AG04450 (cell line): ENCODE measurements around the gene OGFOD3. TPM values are rescaled to one million over a fixed set of nuclear protein-coding genes. Genes with fewer than 3 reads are reported as not detected.

Experiments
- CTCF ChIA-PET: fragments of 300-600, 350-600 bp; formaldehyde crosslinking; extraction: SDS; loops from one replicate; lab custom pipeline; 2022; ENCODE audit warnings: antibody characterized with exemption, inconsistent platforms; lab: Charles Lee
- POLR2A ChIA-PET: fragments of 350-600 bp; formaldehyde crosslinking; extraction: SDS; loops from one replicate; lab custom pipeline; 2021; ENCODE audit warnings: antibody characterized with exemption, inconsistent platforms; lab: Yijun Ruan, JAX
- DNase-seq: peaks from one replicate; pipeline ENCODE4 v3.0.0-alpha.2; 2011; ENCODE audit warnings: low read depth, low spot score
- H3K27ac ChIP-seq: one replicate; pipeline ENCODE4 v1.5.1; 2012; ENCODE audit warnings: low read depth, low read length, control low read depth
- H3K27me3 ChIP-seq: one replicate; pipeline ENCODE4 v1.6.0; 2012; ENCODE audit warnings: low read length; ENCODE audit not compliant: control insufficient read depth, insufficient read depth
- H3K4me3 ChIP-seq: 2 replicates; pipeline ENCODE4 v1.5.1; 2011; ENCODE audit warnings: mild to moderate bottlenecking, low read depth, low read length, control low read depth
- H3K9me3 ChIP-seq: 2 replicates; pipeline ENCODE4 v1.5.1; 2012; ENCODE audit warnings: low read length; ENCODE audit not compliant: control insufficient read depth, insufficient read depth
- polyA plus RNA-seq: library from polyadenylated mRNA; depleted of rRNA; stranded (reverse); fragments of >200 nt; gene quantifications from 2 replicates; pipeline ENCODE4 v1.2.3, GENCODE V29; 2011
- TF ChIP-seq, protein P1 (sequence below): IDR thresholded peaks from 2 replicates; pipeline ENCODE4 v1.5.1; 2011; ENCODE audit warnings: low read depth, low read length, control low read depth, inconsistent platforms

The OGFOD3 gene
- polyA plus RNA-seq, 1 experiment, result 22.8 TPM

DNA sequence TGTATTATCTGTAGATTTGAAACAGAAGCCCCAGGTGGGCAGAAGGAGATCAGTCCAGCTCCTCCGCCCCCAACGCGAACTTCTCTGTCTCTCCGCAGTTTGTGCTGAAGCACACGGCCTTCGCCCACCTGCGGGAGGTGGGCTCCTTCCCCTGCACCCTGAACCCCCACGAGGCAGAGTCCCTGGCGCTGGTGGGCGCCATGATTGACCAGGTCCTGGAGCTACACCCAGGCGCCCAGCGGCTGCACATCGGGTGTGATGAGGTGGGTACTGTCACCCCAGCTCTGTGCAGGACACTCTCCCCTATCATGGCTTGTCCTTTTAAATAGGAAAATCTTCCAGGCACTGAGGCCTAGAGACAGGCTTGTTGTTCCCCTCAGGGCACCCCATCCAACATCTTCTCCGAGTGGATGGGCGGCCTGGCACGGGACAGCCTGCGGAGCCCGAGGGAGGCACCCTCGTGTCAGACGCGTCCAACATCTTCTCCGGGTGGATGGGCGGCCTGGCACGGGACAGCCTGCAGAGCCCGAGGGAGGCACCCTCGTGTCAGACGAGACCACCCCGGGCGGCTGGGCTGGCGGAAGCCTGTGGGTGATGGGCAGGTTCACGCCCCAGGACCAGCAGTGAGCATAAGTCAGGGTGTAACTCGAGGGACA lies 15.3 kb upstream of the OGFOD3 start:
- no peaks in the 10 kb centered on the region for H3K27me3 ChIP-seq
- ChIA-PET POLR2A (no interaction called here), CTCF (no interaction called here)
- DNase-seq, result no peak
- no peaks in the 10 kb centered on the region; the same call in 1 of the 2 replicates for H3K9me3 ChIP-seq
- TF ChIP-seq, protein P1, sequence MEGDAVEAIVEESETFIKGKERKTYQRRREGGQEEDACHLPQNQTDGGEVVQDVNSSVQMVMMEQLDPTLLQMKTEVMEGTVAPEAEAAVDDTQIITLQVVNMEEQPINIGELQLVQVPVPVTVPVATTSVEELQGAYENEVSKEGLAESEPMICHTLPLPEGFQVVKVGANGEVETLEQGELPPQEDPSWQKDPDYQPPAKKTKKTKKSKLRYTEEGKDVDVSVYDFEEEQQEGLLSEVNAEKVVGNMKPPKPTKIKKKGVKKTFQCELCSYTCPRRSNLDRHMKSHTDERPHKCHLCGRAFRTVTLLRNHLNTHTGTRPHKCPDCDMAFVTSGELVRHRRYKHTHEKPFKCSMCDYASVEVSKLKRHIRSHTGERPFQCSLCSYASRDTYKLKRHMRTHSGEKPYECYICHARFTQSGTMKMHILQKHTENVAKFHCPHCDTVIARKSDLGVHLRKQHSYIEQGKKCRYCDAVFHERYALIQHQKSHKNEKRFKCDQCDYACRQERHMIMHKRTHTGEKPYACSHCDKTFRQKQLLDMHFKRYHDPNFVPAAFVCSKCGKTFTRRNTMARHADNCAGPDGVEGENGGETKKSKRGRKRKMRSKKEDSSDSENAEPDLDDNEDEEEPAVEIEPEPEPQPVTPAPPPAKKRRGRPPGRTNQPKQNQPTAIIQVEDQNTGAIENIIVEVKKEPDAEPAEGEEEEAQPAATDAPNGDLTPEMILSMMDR, result no peak
- no peak overlapping the region for H3K4me3 ChIP-seq
- no peak overlapping the region for H3K27ac ChIP-seq

DNA sequence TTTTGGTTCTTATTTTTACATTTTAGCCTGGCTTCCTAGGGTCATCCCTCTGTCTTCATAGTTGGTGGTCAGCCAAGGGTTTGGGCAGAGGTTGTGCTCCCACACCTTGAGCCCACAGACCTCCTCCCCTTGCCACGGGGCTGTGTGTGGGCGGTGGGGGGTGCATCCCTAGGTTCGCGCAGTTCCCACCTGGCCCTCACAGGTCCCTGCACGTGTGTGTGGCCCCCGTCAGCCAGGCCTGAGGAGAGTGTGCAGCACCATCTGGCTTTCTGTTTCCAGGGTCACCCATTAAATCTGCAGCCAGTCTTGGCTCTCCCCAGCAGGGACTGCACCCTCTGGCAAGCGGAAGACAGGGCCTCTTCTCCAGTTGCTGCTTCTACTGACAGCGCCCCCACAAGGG lies 13.6 kb upstream of the OGFOD3 start:
- ChIA-PET POLR2A (interaction anchor here (0.7 kb wide), 1 partner anchor 246 kb away, joined by 4 read pairs; no protein-coding TSS in a partner anchor), CTCF (no interaction called here)
- H3K27ac ChIP-seq, result no peak overlapping the region
- TF ChIP-seq, protein P1, result no peak
- no peaks in the 10 kb centered on the region for H3K27me3 ChIP-seq
- H3K4me3 ChIP-seq, result no peak overlapping the region
- no peak for DNase-seq
- H3K9me3 ChIP-seq, result no peaks in the 10 kb centered on the region; the same call in 1 of the 2 replicates

- Histone ChIP-seq H3K27me3 (no peaks in the 10 kb centered on the region), H3K9me3 (no peaks in the 10 kb centered on the region), H3K27ac (no peak overlapping the region), H3K4me3 (no peak overlapping the region)
- POLR2A ChIA-PET, result no interaction called here
- TF ChIP-seq, protein P1, result no peak
- CTCF ChIA-PET, result no interaction called here
- no peak for DNase-seq
Observed at GRCh38 chr17:82429824-82430223, 11.4 kb upstream of the OGFOD3 start.

- DNase-seq, result no peak
- no peaks in the 10 kb centered on the region for H3K27me3 ChIP-seq
- ChIA-PET POLR2A (no interaction called here), CTCF (no interaction called here)
- H3K27ac ChIP-seq, result no peak overlapping the region
- peaks cover 3% of the 10 kb centered on the region; the same call in 1 of the 2 replicates for H3K9me3 ChIP-seq
- H3K4me3 ChIP-seq, result no peak overlapping the region
- TF ChIP-seq, protein P1, result no peak
Observed at GRCh38 chr17:82428546-82428945, 10.2 kb upstream of the OGFOD3 start.

DNA sequence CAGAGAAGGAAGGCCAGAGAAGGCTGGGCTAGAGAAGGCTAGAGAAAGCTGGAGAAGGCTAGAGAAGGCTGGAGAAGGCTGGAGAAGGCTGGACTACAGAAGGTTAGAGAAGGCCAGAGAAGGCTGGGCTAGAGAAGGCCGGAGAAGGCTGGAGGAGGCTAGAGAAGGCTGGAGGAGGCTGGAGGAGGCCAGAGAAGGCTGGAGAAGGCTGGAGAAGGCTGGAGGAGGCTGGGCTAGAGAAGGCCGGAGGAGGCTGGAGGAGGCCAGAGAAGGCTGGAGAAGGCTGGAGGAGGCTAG lies 6.4 kb upstream of the OGFOD3 start:
- CTCF ChIA-PET, result interaction anchor here (0.6 to 0.9 kb wide), 6 partner anchors 11 to 272 kb away, joined by 3 to 4 read pairs (median 3); no protein-coding TSS in a partner anchor
- TF ChIP-seq, protein P1, result no peak
- POLR2A ChIA-PET, result no interaction called here

More for the DNA sequence above, 6.4 kb upstream of the OGFOD3 start:
- no peak overlapping the region for H3K4me3 ChIP-seq
- no peak overlapping the region for H3K27ac ChIP-seq
- H3K27me3 ChIP-seq, result no peaks in the 10 kb centered on the region
- peaks cover 17% of the 10 kb centered on the region for H3K9me3 ChIP-seq
- no peak for DNase-seq
